Muscle of back (tissue), 11 donors: ENCODE data around the gene C4A. TPM values are rescaled to one million over a fixed set of nuclear protein-coding genes. Genes with fewer than 3 reads are reported as not detected.
A peak's percentile ranks its signal among the peaks of the same experiment; 100 is the strongest.
"Not testable (repeated sequence)": the region's sequence is repeated elsewhere in the genome, so short reads cannot be mapped to it uniquely, and the experiment has no call there.

Source experiments
- DNase-seq, 3 donors: peaks; one replicate each; pipeline versions ENCODE4 v3.0.0 to v3.0.0-alpha.2; 2013
- polyA plus RNA-seq, 10 donors: library from polyadenylated mRNA; unstranded; fragments of 120-200 nt; gene quantifications; one replicate each; pipeline ENCODE4 v1.2.1, GENCODE V29; 2013; ENCODE audit not compliant: insufficient read length in 10 of 10

Gene C4A
- polyA plus RNA-seq, 10 donors = 6.2 to 21.3 (median 10.3) TPM

GRCh38 chr6:32022100-32022499 lies 40.2 kb downstream of the C4A start:
- DNase-seq = not testable (repeated sequence)

- DNase-seq = not testable (repeated sequence)
These were observed 46.8 kb downstream of the C4A start for GRCh38 chr6:32028631-32029030.

GRCh38 chr6:32029553-32029952 lies 47.7 kb downstream of the C4A start:
- not testable (repeated sequence) for DNase-seq

- DNase-seq = not testable (repeated sequence)
These were observed 53.6 kb downstream of the C4A start for GRCh38 chr6:32035283-32036013.

- not testable (repeated sequence) for DNase-seq
These were observed 55.3 kb downstream of the C4A start for GRCh38 chr6:32037136-32037535.

- DNase-seq = not testable (repeated sequence)
These were observed 56.0 kb downstream of the C4A start, which contains the start of gene CYP21A2 for GRCh38 chr6:32037598-32038524. TSS of gene CYP21A2 (plus strand) at chr6:32038415. CDS start at chr6:32038423, 8 bp downstream.

- not testable (repeated sequence) for DNase-seq
These were observed 57.0 kb downstream of the C4A start for GRCh38 chr6:32038878-32039277.

GRCh38 chr6:32039321-32040274 lies 57.7 kb downstream of the C4A start:
- DNase-seq = not testable (repeated sequence)

GRCh38 chr6:32040299-32041049 lies 58.6 kb downstream of the C4A start:
- DNase-seq = not testable (repeated sequence)

GRCh38 chr6:32041050-32041321 lies 59.1 kb downstream of the C4A start:
- DNase-seq = not testable (repeated sequence)

- not testable (repeated sequence) for DNase-seq
These were observed 59.5 kb downstream of the C4A start for GRCh38 chr6:32041385-32041784.

- DNase-seq = not testable (repeated sequence)
These were observed 60.4 kb downstream of the C4A start for GRCh38 chr6:32042276-32042675.

GRCh38 chr6:32043589-32044380 lies 61.9 kb downstream of the C4A start:
- DNase-seq = not testable (repeated sequence)

- DNase-seq = not testable (repeated sequence)
These were observed 63.1 kb downstream of the C4A start for GRCh38 chr6:32044916-32045315.

- peak in 1 of 3 donors; percentile 65 for DNase-seq
These were observed 64.1 kb downstream of the C4A start for GRCh38 chr6:32045811-32046449.

- peak in 2 of 3 donors; percentile 54 to 77 for DNase-seq
These were observed 64.7 kb downstream of the C4A start for GRCh38 chr6:32046450-32047083.

GRCh38 chr6:32047084-32047478 lies 65.2 kb downstream of the C4A start:
- DNase-seq = peak in 2 of 3 donors; percentile 71 to 82

GRCh38 chr6:32047539-32047854 lies 65.6 kb downstream of the C4A start:
- no peak for DNase-seq
